ENCODE measurements around the gene LRRC10B. TPM values are rescaled to one million over a fixed set of nuclear protein-coding genes. Genes with fewer than 3 reads are reported as not detected.

The LRRC10B gene
- total RNA-seq, 4 donors from 2014 or later: 0.13 to 1.0 TPM; not detected in 2

GRCh38 chr11:61505106-61505505 is 3.4 kb upstream of the LRRC10B start:
- H3K27me3 ChIP-seq: peaks cover 36 to 41% (median 41%) of the 10 kb centered on the region in 3 donors
- in situ Hi-C loops (cut with MboI; ENCODE audit: low sequenced_read_pairs in 4 of 4) (no loop called here), intact Hi-C loops (cut with DNase I; ENCODE audit: low total_unique reads) (no loop called here)
- no peak for ATAC-seq
- DNase-seq: no peak
- no peak overlapping the region for H3K4me3 ChIP-seq
- H3K36me3 ChIP-seq: no peaks in the 10 kb centered on the region
- no peaks in the 10 kb centered on the region for H3K9me3 ChIP-seq
- H3K4me1 ChIP-seq: peaks cover 6 to 7% of the 10 kb centered on the region in 2 donors
- no peak overlapping the region for H3K27ac ChIP-seq
- TF ChIP-seq CTCF (IDR thresholded peaks at IDR 0.05 in 4 of 5, conservative IDR thresholded peaks at IDR 0.05 in 1 of 5) (no peak), POLR2A (IDR thresholded peaks at IDR 0.05) (no peak)

- H3K27ac ChIP-seq: no peak overlapping the region
- TF ChIP-seq CTCF (IDR thresholded peaks at IDR 0.05 in 4 of 5, conservative IDR thresholded peaks at IDR 0.05 in 1 of 5) (no peak), POLR2A (IDR thresholded peaks at IDR 0.05) (no peak)
- ATAC-seq (no peak), DNase-seq (no peak)
- in situ Hi-C loops (cut with MboI; ENCODE audit: low sequenced_read_pairs in 4 of 4) (no loop called here), intact Hi-C loops (cut with DNase I; ENCODE audit: low total_unique reads) (no loop called here)
- peaks cover 42 to 47% (median 47%) of the 10 kb centered on the region in 3 donors for H3K27me3 ChIP-seq
- no peak overlapping the region for H3K4me3 ChIP-seq
- H3K9me3 ChIP-seq: no peaks in the 10 kb centered on the region
- peaks cover 6 to 7% of the 10 kb centered on the region in 2 donors for H3K4me1 ChIP-seq
- H3K36me3 ChIP-seq: no peaks in the 10 kb centered on the region
These were observed 2.9 kb upstream of the LRRC10B start for GRCh38 chr11:61505640-61506155.

GRCh38 chr11:61507012-61507768 is 1.4 kb upstream of the LRRC10B start:
- peaks cover 52 to 57% (median 56%) of the 10 kb centered on the region in 3 donors for H3K27me3 ChIP-seq
- TF ChIP-seq POLR2A (IDR thresholded peaks at IDR 0.05) (no peak), CTCF (IDR thresholded peaks at IDR 0.05 in 4 of 5, conservative IDR thresholded peaks at IDR 0.05 in 1 of 5) (no peak)
- H3K4me1 ChIP-seq: peaks cover 6 to 7% of the 10 kb centered on the region in 2 donors
- intact Hi-C loops (cut with DNase I; ENCODE audit: low total_unique reads) (no loop called here), in situ Hi-C loops (cut with MboI; ENCODE audit: low sequenced_read_pairs in 4 of 4) (no loop called here)
- ATAC-seq (no peak), DNase-seq (no peak)
- no peak overlapping the region for H3K27ac ChIP-seq
- no peaks in the 10 kb centered on the region for H3K9me3 ChIP-seq
- H3K4me3 ChIP-seq: no peak overlapping the region
- H3K36me3 ChIP-seq: no peaks in the 10 kb centered on the region

- TF ChIP-seq POLR2A (IDR thresholded peaks at IDR 0.05) (no peak), CTCF (IDR thresholded peaks at IDR 0.05 in 4 of 5, conservative IDR thresholded peaks at IDR 0.05 in 1 of 5) (peak; percentile 32 to 66 (median 52))
- in situ Hi-C loops (cut with MboI; ENCODE audit: low sequenced_read_pairs in 4 of 4): loop anchor here in 1 of 4 donors (10.0 kb wide), 1 partner anchor 65 kb away; no protein-coding TSS in a partner anchor
- intact Hi-C loops (cut with DNase I; ENCODE audit: low total_unique reads): no loop called here
- peak; percentile 85 to 87 for ATAC-seq
- peak; percentile 33 to 51 for DNase-seq
- Histone ChIP-seq H3K4me3 (peak overlapping the region; percentile 15 to 46 (median 38)), H3K36me3 (no peaks in the 10 kb centered on the region), H3K9me3 (no peaks in the 10 kb centered on the region), H3K27me3 (peaks cover 52 to 57% (median 56%) of the 10 kb centered on the region in 3 donors), H3K4me1 (peaks cover 6 to 7% of the 10 kb centered on the region in 2 donors), H3K27ac (peak overlapping the region in 2 of 4 donors; percentile 20 to 33)
These were observed 787 bp downstream of the LRRC10B start for GRCh38 chr11:61509043-61510029.

Data from gastrocnemius medialis (tissue), 4 donors.